Stimulated activated CD8-positive, alpha-beta memory T cell treated with anti-CD3 and anti-CD28 coated beads, Interleukin-12 subunit alpha, Interleukin-12 subunit beta, amount 100 ng/mL, for 1 hour (primary cell): Measurements from ENCODE around the gene SH3GL3.

ENCODE experiments used
- DNase-seq: peaks from one replicate; pipeline ENCODE4 v3.0.0-alpha.2; 2020; ENCODE audit warnings: low read depth

SH3GL3 gene

GRCh38 chr15:83462026-83462425 lies 14.9 kb downstream of the SH3GL3 start:
- no peak for DNase-seq

- DNase-seq, result no peak
Measured at GRCh38 chr15:83462953-83463433, 15.9 kb downstream of the SH3GL3 start.

DNA sequence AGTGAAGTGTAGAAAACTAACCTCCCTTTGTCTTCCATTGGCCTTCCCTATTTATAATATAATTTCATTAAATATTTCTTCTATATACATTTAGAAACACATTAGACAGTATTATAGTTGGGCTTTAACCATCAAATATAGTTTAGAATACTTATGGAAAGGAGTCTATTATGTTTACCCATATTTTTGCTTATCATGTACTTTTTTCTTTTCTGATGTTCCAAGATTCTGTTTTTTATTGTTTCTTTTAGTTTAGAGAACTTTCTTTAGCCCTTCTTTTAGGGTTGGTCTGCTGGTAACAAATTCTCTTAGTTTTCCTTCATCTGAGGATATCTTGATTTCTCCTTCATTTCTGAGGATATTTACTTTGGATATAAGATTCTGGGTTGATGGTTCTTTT lies 23.7 kb downstream of the SH3GL3 start:
- DNase-seq, result no peak

- DNase-seq, result no peak
Measured at GRCh38 chr15:83471307-83471866, 24.2 kb downstream of the SH3GL3 start.

GRCh38 chr15:83472151-83472550 lies 25.0 kb downstream of the SH3GL3 start:
- DNase-seq, result no peak

DNA sequence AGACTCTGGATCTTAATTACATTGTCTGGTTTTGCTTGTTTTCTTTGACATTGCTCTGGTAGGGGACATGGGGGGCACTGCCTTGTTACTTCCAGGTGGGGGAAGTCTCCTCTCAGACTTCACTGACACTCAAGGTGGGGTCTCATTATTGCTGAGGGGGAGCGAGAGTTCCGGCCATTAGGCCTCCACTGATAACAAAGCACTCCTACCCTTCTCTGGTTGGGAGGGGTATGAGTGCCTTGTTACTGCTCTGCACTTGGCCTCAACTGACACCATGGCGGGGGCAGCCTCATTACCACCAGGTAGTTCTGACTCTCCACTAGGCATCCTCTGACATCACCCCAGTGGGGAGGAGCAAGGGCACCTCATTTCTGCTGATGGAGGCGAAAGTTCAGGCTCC lies 25.7 kb downstream of the SH3GL3 start:
- no peak for DNase-seq

GRCh38 chr15:83474578-83474977 lies 27.4 kb downstream of the SH3GL3 start:
- DNase-seq, result no peak

DNA sequence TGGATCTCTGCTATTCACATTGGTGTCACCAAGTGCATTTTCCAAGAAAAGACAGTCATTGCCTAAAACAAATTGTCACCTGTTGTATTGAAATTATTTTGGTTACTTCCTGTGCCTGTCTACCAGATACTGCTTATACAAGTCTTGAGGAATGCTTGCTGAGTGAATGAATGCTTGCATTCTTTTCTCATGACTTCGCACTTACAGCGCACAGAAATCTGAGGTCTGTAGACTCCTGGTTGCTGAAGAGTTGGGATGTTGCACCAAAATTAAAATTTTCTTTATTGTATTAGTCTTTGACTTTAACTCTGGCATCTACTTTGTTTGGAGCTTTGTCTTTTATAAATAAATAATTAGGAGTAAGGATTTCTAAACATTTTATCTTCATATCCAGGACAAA lies 28.4 kb downstream of the SH3GL3 start:
- DNase-seq, result no peak

DNA sequence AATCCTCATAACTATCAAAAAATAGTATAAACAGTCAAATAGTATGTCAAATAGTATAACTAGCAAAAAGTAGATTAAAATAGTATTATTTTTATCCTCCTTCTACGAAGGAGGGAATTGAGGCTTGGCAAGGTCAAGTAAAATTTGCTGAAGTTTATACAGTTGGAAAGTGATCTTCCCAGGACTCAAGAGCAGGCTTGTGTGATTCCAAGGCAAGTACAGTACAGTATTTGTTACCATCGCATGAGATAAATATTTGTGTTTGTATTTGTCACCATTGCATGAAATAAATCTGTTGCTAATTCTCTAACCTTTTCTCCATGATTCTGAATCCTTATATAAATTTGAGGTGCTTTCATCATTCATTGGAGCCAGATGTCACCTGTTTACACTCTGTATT lies 28.9 kb downstream of the SH3GL3 start:
- no peak for DNase-seq

DNA sequence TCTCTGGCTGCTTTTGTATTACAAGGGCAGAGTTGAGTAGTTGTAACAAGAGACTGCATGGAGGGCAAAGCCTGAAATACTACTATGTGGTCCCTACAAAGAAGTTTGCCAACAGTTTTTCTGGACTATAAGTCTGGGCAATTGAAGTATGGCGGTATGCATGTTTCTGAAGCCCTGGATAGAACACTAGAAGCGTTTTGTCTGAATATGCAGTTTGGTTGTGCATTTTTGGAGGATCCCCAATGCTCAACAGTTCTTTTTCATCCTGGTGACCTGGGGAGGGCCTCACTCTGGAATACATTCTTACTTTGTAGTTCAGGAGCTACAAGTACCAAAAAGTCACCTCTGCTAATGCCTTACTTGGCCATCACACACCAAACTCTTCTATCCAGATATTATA lies 29.6 kb downstream of the SH3GL3 start:
- no peak for DNase-seq

GRCh38 chr15:83477172-83477807 lies 30.1 kb downstream of the SH3GL3 start:
- no peak for DNase-seq

DNA sequence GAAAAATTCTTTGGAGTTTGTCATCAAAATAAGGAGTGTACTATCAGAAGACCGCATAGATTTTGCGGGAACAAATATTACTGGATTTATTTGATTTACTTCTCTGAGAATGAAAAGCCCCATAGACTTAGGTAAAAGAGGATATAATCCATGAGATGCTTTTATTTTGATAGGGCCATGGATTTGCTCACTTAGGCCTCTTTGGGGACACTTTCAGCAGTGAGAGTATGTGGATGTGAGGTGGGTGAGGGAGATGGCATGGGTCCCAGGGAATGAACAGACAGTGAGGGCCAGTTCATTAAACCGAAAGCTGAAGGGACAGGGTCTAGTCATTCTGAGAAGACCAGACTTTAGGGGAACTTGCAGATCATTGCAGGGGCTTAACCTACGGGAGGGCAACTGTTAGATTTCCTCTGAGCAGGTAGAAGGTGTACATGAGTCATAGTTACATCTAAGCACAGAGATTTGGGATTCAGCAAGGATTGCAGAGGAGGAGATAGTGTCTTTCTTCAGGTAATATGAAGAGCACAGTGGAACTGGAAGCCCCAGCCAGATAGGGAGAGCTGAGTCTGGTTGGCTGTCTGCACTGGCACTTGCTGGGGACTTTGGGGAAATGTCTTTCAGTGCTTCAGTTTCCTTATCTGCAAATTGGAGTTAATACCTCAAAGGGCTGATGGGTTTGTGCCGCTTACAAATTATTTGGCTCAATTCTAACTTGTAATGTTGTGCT lies 30.8 kb downstream of the SH3GL3 start:
- DNase-seq, result no peak

GRCh38 chr15:83483612-83484011 lies 36.5 kb downstream of the SH3GL3 start:
- DNase-seq, result no peak

- no peak for DNase-seq
Measured at GRCh38 chr15:83484636-83485035, 37.5 kb downstream of the SH3GL3 start.

- no peak for DNase-seq
Measured at GRCh38 chr15:83486363-83486762, 39.2 kb downstream of the SH3GL3 start.

GRCh38 chr15:83487519-83487918 lies 40.4 kb downstream of the SH3GL3 start:
- DNase-seq, result no peak

GRCh38 chr15:83489690-83490089 lies 42.5 kb downstream of the SH3GL3 start:
- DNase-seq, result no peak

DNA sequence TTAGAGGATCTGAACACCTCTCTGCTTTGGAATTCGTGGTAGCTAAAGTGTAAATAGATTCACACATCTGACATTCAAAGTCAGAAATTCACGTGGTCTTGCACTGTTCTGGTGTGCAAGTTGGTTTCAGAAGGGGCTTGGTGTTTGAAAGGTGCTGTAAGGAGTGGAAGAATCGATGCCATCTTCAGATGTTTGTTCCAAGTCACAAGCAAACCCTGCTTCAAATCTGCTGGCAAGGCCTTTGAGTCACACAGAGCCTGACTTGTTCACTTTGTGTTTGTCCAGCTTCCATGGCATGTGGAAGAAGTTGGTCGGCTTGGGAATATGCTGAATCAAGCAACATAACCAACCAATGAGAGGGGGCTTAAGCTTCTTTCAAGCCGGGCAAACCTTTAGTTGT lies 44.3 kb downstream of the SH3GL3 start:
- DNase-seq, result no peak

DNA sequence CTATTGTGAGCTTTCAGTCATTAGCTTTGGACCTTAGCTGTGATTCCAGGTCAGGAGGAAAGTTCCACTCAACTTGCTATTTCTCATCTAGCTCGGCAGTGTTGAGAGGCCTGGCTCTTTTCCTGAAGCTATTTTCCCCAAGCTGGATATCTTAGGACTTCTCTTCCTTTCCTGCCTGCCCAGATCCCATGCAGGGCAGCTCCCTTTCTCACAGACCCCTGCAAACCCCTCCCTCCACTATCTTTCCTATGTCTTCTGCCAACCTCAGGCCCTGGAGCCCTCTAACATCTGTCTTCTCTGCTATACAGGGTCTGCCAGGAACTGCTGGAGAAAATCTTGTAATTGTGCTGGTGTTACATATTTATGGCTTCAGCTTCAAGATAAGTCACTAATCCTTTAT lies 49.6 kb downstream of the SH3GL3 start:
- DNase-seq, result no peak

GRCh38 chr15:83498374-83498773 lies 51.2 kb downstream of the SH3GL3 start:
- DNase-seq, result no peak

GRCh38 chr15:83498801-83499200 lies 51.7 kb downstream of the SH3GL3 start:
- no peak for DNase-seq

- DNase-seq, result no peak
Measured at GRCh38 chr15:83499476-83499875, 52.3 kb downstream of the SH3GL3 start.

DNA sequence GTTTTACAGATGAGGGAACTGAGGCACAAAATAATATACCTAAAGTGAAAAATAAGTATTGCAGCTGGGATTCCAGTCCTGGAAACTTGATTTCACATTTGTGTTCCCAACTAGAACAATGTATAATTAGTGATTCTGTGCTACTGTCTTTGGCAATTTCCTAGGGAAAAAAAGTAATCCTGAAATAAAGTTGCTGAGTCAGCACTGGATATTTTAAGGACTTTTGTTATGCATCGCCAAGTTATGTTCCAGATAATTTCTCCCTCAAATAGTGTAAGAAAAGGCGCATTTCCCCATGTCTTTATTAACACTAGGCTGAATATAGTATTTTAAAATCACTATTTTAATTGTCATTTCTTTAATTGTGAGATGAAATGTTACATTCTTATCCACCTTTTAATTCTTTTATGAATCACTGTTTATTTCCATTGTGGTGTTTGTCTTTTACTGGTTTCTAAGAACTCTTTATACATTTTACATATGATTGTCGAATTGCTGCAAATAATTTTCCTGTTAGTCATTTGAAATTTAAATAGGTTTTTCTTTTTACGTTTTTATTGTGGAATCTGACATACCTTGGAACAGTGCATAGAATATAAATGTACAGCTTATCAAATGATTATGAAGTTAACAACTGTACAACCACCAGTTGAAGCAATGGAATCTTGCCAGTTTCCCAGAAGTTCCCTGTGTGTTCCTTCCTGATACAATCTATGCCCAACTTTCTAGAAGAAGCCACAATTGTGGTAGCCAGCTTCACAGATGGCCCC lies 56.6 kb downstream of the SH3GL3 start:
- no peak for DNase-seq
